ENCODE measurements around the gene IGF1R.

The IGF1R gene

DNA sequence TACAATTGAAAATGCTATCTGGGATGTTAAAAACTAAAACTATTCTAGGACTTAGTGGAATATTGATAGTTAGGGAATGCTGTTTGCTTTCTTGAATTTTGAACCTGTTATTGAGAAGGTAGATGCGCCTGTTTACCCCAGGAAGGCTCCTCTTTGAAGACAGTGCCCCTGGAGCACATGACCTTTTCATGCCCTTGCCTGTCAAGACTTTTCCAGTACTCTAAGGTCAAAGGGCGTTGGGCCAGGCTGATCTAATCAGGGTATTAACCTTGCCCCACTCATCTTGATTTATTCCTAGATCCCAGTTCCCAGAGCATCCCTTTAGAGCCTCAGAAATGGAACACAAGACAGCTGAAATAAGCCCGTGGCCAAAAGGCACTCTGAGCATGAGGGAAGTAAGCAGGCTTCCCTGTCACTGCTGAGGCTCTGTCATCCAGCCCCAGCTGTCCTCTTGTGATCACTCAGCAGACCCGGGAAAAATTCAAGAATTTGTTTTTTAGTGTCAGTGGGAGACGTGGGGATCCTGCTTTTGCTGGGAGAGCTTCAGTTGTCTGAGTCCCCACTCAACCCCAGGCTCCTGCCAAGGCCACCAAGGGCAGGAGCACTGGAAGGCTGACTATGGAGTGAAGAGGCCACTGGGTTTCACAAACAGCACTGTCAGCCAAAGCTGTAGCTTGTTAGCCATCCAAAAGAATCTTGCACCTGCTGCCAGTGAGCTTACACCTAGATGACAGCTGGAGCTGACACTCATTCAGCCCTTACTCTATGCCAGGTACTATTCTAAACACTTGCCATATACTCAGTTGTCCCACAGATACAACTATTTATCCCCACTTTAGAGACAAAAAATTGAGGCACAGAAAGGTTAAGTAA lies 190.3 kb downstream of the IGF1R start:
- no peak for TF ChIP-seq ZFX (IDR thresholded peaks at IDR 0.05)
- TF ChIP-seq, protein P1, sequence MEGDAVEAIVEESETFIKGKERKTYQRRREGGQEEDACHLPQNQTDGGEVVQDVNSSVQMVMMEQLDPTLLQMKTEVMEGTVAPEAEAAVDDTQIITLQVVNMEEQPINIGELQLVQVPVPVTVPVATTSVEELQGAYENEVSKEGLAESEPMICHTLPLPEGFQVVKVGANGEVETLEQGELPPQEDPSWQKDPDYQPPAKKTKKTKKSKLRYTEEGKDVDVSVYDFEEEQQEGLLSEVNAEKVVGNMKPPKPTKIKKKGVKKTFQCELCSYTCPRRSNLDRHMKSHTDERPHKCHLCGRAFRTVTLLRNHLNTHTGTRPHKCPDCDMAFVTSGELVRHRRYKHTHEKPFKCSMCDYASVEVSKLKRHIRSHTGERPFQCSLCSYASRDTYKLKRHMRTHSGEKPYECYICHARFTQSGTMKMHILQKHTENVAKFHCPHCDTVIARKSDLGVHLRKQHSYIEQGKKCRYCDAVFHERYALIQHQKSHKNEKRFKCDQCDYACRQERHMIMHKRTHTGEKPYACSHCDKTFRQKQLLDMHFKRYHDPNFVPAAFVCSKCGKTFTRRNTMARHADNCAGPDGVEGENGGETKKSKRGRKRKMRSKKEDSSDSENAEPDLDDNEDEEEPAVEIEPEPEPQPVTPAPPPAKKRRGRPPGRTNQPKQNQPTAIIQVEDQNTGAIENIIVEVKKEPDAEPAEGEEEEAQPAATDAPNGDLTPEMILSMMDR (conservative IDR thresholded peaks at IDR 0.05) = no peak
- H3K27ac ChIP-seq = no peak overlapping the region

DNA sequence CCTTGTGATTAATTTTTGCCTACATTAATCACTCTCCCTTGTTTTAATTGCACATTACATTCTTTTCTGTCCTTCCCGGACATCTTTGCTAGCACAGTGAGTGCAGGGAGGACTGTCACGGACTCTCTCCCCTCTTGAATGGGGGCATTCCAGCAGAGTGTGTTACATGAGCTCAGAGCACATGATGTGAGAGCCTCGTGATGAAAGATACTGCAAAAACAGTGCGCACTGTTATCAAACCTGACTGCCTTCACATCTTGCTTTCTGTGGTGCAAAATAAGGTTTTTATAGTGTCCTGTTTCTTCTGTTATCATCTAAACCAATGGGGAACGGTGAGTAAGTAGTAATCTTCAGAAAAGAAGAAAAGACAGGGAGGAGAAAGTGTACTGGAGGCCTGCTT lies 191.7 kb downstream of the IGF1R start:
- TF ChIP-seq, protein P1 (conservative IDR thresholded peaks at IDR 0.05) = no peak
- TF ChIP-seq ZFX (IDR thresholded peaks at IDR 0.05) = no peak
- H3K27ac ChIP-seq = no peak overlapping the region

DNA sequence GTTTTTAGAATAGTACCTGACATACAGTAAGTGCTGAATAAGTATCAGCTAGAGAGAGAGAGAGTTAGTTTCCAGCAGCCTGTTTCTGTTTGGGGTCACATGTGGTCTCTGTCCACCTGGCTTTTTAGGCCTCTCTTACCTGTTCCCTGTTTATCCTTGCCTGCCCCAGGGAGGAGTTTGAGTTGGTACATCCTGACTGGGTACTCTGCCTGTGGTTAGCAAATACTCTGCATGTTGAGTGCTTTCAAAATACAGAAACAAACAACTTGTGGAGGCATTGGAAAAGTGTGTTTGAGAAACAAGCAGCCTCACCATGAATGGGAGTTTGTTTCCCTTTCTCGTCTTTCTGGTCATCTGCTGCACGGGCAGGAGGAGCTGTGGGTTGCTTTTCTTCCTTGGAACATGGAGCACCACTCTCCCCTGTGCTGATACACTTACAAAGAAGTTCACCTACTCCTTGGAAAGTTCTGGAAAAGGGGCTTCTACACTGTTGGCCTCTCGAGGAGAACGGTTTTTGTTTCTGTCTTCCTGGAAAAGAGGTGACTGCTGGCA lies 193.2 kb downstream of the IGF1R start:
- TF ChIP-seq, protein P1 (conservative IDR thresholded peaks at IDR 0.05) = no peak
- no peak for TF ChIP-seq ZFX (IDR thresholded peaks at IDR 0.05)
- H3K27ac ChIP-seq = no peak overlapping the region

GRCh38 chr15:98842192-98842972 lies 194.0 kb downstream of the IGF1R start:
- TF ChIP-seq, protein P1 (conservative IDR thresholded peaks at IDR 0.05) = no peak
- TF ChIP-seq ZFX (IDR thresholded peaks at IDR 0.05) = no peak
- H3K27ac ChIP-seq = no peak overlapping the region

GRCh38 chr15:98842973-98843285 lies 194.6 kb downstream of the IGF1R start:
- H3K27ac ChIP-seq = no peak overlapping the region
- TF ChIP-seq ZFX (IDR thresholded peaks at IDR 0.05) = no peak
- TF ChIP-seq, protein P1 (conservative IDR thresholded peaks at IDR 0.05) = no peak

DNA sequence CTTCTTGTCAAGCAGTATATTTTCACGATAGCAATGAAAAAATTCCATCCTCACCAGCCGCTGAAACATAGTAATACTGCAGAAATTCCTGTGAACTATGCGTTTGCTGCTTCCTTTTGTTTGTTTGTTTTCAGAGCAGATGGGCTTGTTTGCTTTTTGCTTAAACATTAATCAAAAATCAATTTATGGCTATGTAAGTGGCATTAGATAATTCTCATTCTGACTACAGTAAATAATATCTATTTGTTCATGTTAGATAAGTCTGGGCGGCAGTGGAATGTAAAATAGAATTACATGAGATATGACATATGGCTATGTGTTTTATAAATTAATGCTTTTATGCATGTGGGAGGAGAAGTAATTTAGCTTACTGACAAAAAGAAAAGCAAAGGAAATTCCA lies 195.5 kb downstream of the IGF1R start:
- H3K27ac ChIP-seq = no peak overlapping the region
- TF ChIP-seq, protein P1 (conservative IDR thresholded peaks at IDR 0.05) = no peak
- no peak for TF ChIP-seq ZFX (IDR thresholded peaks at IDR 0.05)

GRCh38 chr15:98844261-98844660 lies 195.9 kb downstream of the IGF1R start:
- no peak overlapping the region for H3K27ac ChIP-seq
- no peak for TF ChIP-seq ZFX (IDR thresholded peaks at IDR 0.05)
- TF ChIP-seq, protein P1 (conservative IDR thresholded peaks at IDR 0.05) = no peak
